OCI-LY7 (cell line): ENCODE data around the gene OR6Q1. TPM values are rescaled to one million over a fixed set of nuclear protein-coding genes. Genes with fewer than 3 reads are reported as not detected.

ENCODE experiments used
- BruUV-seq: library from RNA; stranded (reverse); fragments of 400-500 nt; replicated peaks from 2 replicates; lab custom pipeline; 2021; lab: Mats Ljungman, UMichigan
- CTCF ChIA-PET: fragments of 300-600 bp; sonication (Branson Sonifier 250); formaldehyde crosslinking; loops from one replicate; lab custom pipeline; 2022; ENCODE audit warnings: antibody characterized with exemption; ENCODE audit not compliant: unreplicated experiment; lab: Charles Lee
- POLR2A ChIA-PET: fragments of 300-600 bp; sonication (Branson Sonifier 250); formaldehyde crosslinking; loops from one replicate; lab custom pipeline; 2022; ENCODE audit warnings: antibody characterized with exemption; lab: Charles Lee
- DNase-seq: peaks from one replicate; pipeline ENCODE4 v3.0.0-alpha.2; 2015; ENCODE audit warnings: low spot score
- H2AFZ ChIP-seq: fragments of 200-600 bp; sonication (generic), shearing (Covaris generic); 2 replicates; pipeline ENCODE4 v1.6.1; 2014; ENCODE audit warnings: mild to moderate bottlenecking, antibody characterized with exemption, low read length, moderate library complexity
- H3K27ac ChIP-seq: fragments of 200-600 bp; sonication (generic); 2 replicates; pipeline ENCODE4 v1.5.1; 2014; ENCODE audit warnings: mixed run types, low read depth, mild to moderate bottlenecking, moderate library complexity, low read length, inconsistent platforms; ENCODE audit not compliant: poor library complexity, severe bottlenecking
- H3K36me3 ChIP-seq: fragments of 200-600 bp; sonication (generic); 2 replicates; pipeline ENCODE4 v1.6.1; 2014; ENCODE audit warnings: mild to moderate bottlenecking, antibody characterized with exemption, low read length, moderate library complexity, mixed read lengths; ENCODE audit not compliant: insufficient read depth
- H3K4me1 ChIP-seq: fragments of 200-600 bp; sonication (generic); 2 replicates; pipeline ENCODE4 v1.5.1; 2014; ENCODE audit warnings: mild to moderate bottlenecking, low read length; ENCODE audit not compliant: insufficient read depth, poor library complexity, severe bottlenecking
- H3K4me2 ChIP-seq: fragments of 200-600 bp; sonication (generic); 2 replicates; pipeline ENCODE4 v1.6.1; 2014; ENCODE audit warnings: mild to moderate bottlenecking, low read length
- H3K4me3 ChIP-seq: fragments of 200-600 bp; sonication (generic); 2 replicates; pipeline ENCODE4 v1.5.1; 2014; ENCODE audit warnings: mild to moderate bottlenecking, low read depth, low read length; ENCODE audit not compliant: poor library complexity, severe bottlenecking
- H3K79me2 ChIP-seq: fragments of 200-600 bp; sonication (generic); 2 replicates; pipeline ENCODE4 v1.6.1; 2016; ENCODE audit warnings: low read depth, mild to moderate bottlenecking, low read length, moderate library complexity, mixed read lengths; ENCODE audit not compliant: insufficient read depth
- H3K9me2 ChIP-seq: fragments of 200-600 bp; sonication (generic); 2 replicates; pipeline ENCODE4 v1.6.1; 2016; ENCODE audit warnings: mild to moderate bottlenecking, low read length, mixed read lengths; ENCODE audit not compliant: insufficient read depth
- H3K9me3 ChIP-seq: fragments of 200-600 bp; sonication (generic); 2 replicates; pipeline ENCODE4 v1.6.1; 2014; ENCODE audit warnings: mild to moderate bottlenecking, mixed run types, low read length, mixed read lengths
- H4K20me1 ChIP-seq: fragments of 200-600 bp; sonication (generic); 2 replicates; pipeline ENCODE4 v1.6.1; 2014; ENCODE audit warnings: mild to moderate bottlenecking, antibody characterized with exemption, low read length, moderate library complexity, mixed read lengths; ENCODE audit not compliant: insufficient read depth
- EZH2phosphoT487 ChIP-seq: fragments of 200-600 bp; sonication (generic); IDR thresholded peaks from 2 replicates; pipeline ENCODE4 v1.6.1; 2018; ENCODE audit warnings: low read depth, borderline replicate concordance, mild to moderate bottlenecking, mixed run types, antibody characterized with exemption, low read length, moderate library complexity, mixed read lengths
- intact Hi-C: fragments of 100-400 bp; cut with micrococcal nuclease; formaldehyde crosslinking; loops from one replicate; pipeline ENCODE4 v1.10.0; 2022; ENCODE audit not compliant: unreplicated experiment
- total RNA-seq, 2 experiments: library from RNA; depleted of rRNA in 1 of 2; stranded (reverse); fragments of >200 nt in 1 of 2; shearing (Covaris generic) in 1 of 2; gene quantifications; 2 replicates each; pipeline ENCODE4 v1.2.3, GENCODE V29; 2014 to 2022
- TF ChIP-seq, protein P1 (sequence below): fragments of 200-600 bp; sonication (generic); conservative IDR thresholded peaks from 2 replicates; pipeline ENCODE4 v1.5.1; 2014; ENCODE audit warnings: mild to moderate bottlenecking, antibody characterized with exemption, low read length, moderate library complexity, mixed read lengths

OR6Q1 gene
- total RNA-seq, 2 experiments from 2014 or later: not detected

DNA sequence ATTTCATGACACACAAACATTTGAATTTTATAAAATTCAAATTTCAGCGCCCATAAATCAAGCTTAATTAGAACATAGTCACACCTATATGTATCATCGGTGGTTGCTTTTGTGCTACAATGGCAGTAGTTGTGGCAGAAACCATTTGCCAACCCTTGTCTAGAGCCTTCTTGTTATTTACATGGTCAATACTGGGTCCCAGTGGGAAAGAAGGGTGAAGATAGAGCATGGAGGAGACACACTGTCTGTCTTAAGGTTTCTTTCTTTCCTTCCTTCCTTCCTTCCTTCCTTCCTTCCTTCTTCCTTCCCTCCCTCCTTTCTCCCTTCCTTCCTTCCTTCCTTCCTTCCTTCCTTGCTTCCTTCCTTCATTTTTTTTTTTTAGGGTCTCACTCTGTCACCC is 3.7 kb downstream of the OR6Q1 start:
- TF ChIP-seq EZH2phosphoT487: no peak
- TF ChIP-seq, protein P1, sequence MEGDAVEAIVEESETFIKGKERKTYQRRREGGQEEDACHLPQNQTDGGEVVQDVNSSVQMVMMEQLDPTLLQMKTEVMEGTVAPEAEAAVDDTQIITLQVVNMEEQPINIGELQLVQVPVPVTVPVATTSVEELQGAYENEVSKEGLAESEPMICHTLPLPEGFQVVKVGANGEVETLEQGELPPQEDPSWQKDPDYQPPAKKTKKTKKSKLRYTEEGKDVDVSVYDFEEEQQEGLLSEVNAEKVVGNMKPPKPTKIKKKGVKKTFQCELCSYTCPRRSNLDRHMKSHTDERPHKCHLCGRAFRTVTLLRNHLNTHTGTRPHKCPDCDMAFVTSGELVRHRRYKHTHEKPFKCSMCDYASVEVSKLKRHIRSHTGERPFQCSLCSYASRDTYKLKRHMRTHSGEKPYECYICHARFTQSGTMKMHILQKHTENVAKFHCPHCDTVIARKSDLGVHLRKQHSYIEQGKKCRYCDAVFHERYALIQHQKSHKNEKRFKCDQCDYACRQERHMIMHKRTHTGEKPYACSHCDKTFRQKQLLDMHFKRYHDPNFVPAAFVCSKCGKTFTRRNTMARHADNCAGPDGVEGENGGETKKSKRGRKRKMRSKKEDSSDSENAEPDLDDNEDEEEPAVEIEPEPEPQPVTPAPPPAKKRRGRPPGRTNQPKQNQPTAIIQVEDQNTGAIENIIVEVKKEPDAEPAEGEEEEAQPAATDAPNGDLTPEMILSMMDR: no peak

DNA sequence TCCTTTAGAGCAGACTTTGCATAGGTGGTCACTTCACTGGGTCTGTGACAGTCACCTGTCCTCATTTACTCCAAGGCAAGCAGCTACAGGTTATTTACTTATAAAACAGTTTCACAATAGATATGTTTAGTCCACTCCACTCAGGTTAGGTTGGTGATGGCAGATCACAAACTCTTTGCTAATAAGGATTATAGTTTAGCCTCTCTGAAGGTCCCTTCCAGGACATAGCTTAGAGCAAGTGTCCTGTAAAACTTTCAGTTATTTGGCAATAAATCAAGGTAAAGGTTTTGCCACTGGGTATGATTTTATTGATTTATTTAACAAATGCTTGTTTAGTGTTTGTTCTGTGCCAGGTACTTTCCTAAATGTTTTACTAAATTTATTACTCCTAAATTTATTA is 8.8 kb downstream of the OR6Q1 start:
- Histone ChIP-seq H3K36me3 (no peaks in the 10 kb centered on the region), H3K9me2 (no peaks in the 10 kb centered on the region), H4K20me1 (no peaks in the 10 kb centered on the region), H3K4me3 (no peak overlapping the region), H2AFZ (no peak overlapping the region), H3K79me2 (no peaks in the 10 kb centered on the region), H3K27ac (no peak overlapping the region), H3K9me3 (no peaks in the 10 kb centered on the region), H3K4me1 (no peaks in the 10 kb centered on the region), H3K4me2 (no peak overlapping the region)
- no TSS peak for BruUV-seq
- TF ChIP-seq EZH2phosphoT487: no peak
- TF ChIP-seq, protein P1: no peak
- ChIA-PET CTCF (no interaction called here), POLR2A (interaction anchor here (0.9 kb wide), 1 partner anchor 86 kb away, joined by 4 read pairs; the partner anchor contains the start of gene OR9I1)
- no peak for DNase-seq
- intact Hi-C loops: no loop called here

More for the DNA sequence above, 3.7 kb downstream of the OR6Q1 start:
- Histone ChIP-seq H3K4me2 (no peak overlapping the region), H3K9me2 (no peaks in the 10 kb centered on the region), H3K27ac (no peak overlapping the region), H3K4me3 (no peak overlapping the region), H3K9me3 (no peaks in the 10 kb centered on the region), H3K36me3 (no peaks in the 10 kb centered on the region), H3K4me1 (no peaks in the 10 kb centered on the region), H3K79me2 (no peaks in the 10 kb centered on the region), H2AFZ (no peak overlapping the region), H4K20me1 (no peaks in the 10 kb centered on the region)
- DNase-seq: no peak
- no TSS peak for BruUV-seq
- ChIA-PET POLR2A (interaction anchor here (0.6 to 0.7 kb wide), 2 partner anchors 449 to 598 kb away, joined by 3 to 5 read pairs; no protein-coding TSS in a partner anchor), CTCF (no interaction called here)
- intact Hi-C loops: no loop called here

DNA sequence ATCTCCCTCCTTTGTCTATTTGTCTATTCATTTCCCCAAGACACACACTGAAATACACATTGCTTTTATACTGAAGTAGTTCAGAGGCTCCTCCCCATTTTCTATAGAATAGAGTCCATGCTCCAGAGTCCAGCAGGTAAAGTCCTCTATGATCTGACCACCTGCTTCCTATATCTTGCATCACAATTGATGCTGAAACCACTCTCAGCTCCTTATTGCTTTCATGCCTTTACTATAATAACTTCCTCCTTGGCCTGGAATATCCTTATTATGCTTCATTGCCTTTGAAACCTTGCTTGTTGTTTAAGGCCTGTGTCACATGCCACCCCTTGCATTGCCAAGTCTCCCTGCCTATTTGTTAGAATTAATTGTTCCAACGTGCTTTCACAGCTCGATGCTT is 12.6 kb downstream of the OR6Q1 start:
- TF ChIP-seq, protein P1: no peak
- TF ChIP-seq EZH2phosphoT487: no peak
- no peak for DNase-seq

More for the DNA sequence above, 12.6 kb downstream of the OR6Q1 start:
- Histone ChIP-seq H3K4me1 (no peaks in the 10 kb centered on the region), H3K27ac (no peak overlapping the region), H3K9me3 (no peaks in the 10 kb centered on the region), H2AFZ (no peak overlapping the region), H3K4me2 (no peak overlapping the region), H3K4me3 (no peak overlapping the region), H4K20me1 (no peaks in the 10 kb centered on the region), H3K9me2 (no peaks in the 10 kb centered on the region), H3K36me3 (no peaks in the 10 kb centered on the region), H3K79me2 (no peaks in the 10 kb centered on the region)
- CTCF ChIA-PET: no interaction called here
- POLR2A ChIA-PET: no interaction called here
- intact Hi-C loops: no loop called here
- no TSS peak for BruUV-seq
